GM12878 (cell line): ENCODE data around the gene IFI27L1. TPM values are rescaled to one million over a fixed set of nuclear protein-coding genes. Genes with fewer than 3 reads are reported as not detected.

Experiments used
- ATAC-seq: fragments of 200-7000 bp; cut with Tn5 transposase; 3 replicates; pipeline ENCODE4 v1.9.1; 2020; ENCODE audit warnings: mild to moderate bottlenecking, moderate library complexity
- BruUV-seq: library from RNA; stranded (reverse); fragments of 400-500 nt; replicated peaks from 2 replicates; lab custom pipeline; 2021; lab: Mats Ljungman, UMichigan
- CTCF ChIA-PET: fragments of 300-600 bp; sonication (Branson Sonifier 250); formaldehyde crosslinking; extraction: SDS; loops from one replicate; lab custom pipeline; 2021; ENCODE audit warnings: inconsistent platforms; lab: Yijun Ruan, JAX
- POLR2A ChIA-PET: fragments of 350-600 bp; formaldehyde crosslinking; extraction: SDS; loops from one replicate; lab custom pipeline; 2021; ENCODE audit warnings: inconsistent platforms; lab: Charles Lee
- RAD21 ChIA-PET: fragments of 300-600 bp; sonication (Branson Sonifier 250); formaldehyde crosslinking; loops from one replicate; lab custom pipeline; 2023; ENCODE audit warnings: antibody characterized with exemption; ENCODE audit not compliant: unreplicated experiment; lab: Charles Lee
- SMC1A ChIA-PET: fragments of 300-600 bp; sonication (Branson Sonifier 250); formaldehyde crosslinking; loops from one replicate; lab custom pipeline; 2023; ENCODE audit not compliant: unreplicated experiment, uncharacterized antibody; lab: Charles Lee
- DNase-seq: peaks from one replicate; pipeline ENCODE4 v3.0.0-alpha.2; 2011; ENCODE audit warnings: low read depth, low spot score
- FAIRE-seq: peaks from 3 replicates; lab custom pipeline; 2011; peaks lifted over from hg19 to GRCh38; lab: Jason Lieb, UNC
- H2AFZ ChIP-seq: 2 replicates; pipeline ENCODE4 v1.6.0; 2011; ENCODE audit warnings: low read depth, low read length, control low read depth; ENCODE audit not compliant: control insufficient read depth
- H3K27ac ChIP-seq: 2 replicates; pipeline ENCODE4 v1.5.1; 2011; ENCODE audit warnings: control low read depth; ENCODE audit not compliant: control insufficient read depth, insufficient read depth
- H3K27me3 ChIP-seq, 2 experiments: replicated peaks in 1 of 2; 2 replicates each; pipeline versions ENCODE4 v1.6.0 to v1.6.1; 2011; ENCODE audit warnings: low read length in 1 of 2; ENCODE audit not compliant: control insufficient read depth in 2 of 2, insufficient read depth in 2 of 2
- H3K36me3 ChIP-seq, 2 experiments: 2 replicates each; pipeline ENCODE4 v1.5.1; 2011; ENCODE audit warnings: low read length in 1 of 2; ENCODE audit not compliant: control insufficient read depth in 2 of 2, insufficient read depth in 2 of 2
- H3K4me1 ChIP-seq: 2 replicates; pipeline ENCODE4 v1.6.1; 2011; ENCODE audit warnings: mild to moderate bottlenecking, low read length, moderate library complexity, mixed read lengths; ENCODE audit not compliant: control insufficient read depth, insufficient read depth
- H3K4me2 ChIP-seq: 2 replicates; pipeline ENCODE4 v1.6.0; 2011; ENCODE audit warnings: control low read depth; ENCODE audit not compliant: control insufficient read depth, insufficient read depth
- H3K4me3 ChIP-seq: fragments of 200-600 bp; sonication (generic); 2 replicates; pipeline ENCODE4 v1.5.1; 2016
- H3K79me2 ChIP-seq: 2 replicates; pipeline ENCODE4 v1.6.0; 2011; ENCODE audit warnings: low read length; ENCODE audit not compliant: control insufficient read depth, insufficient read depth
- H3K9ac ChIP-seq: 2 replicates; pipeline ENCODE4 v1.8.0; 2011; ENCODE audit warnings: low read length, control low read depth, mixed read lengths; ENCODE audit not compliant: control insufficient read depth, insufficient read depth
- H3K9me3 ChIP-seq: replicated peaks from 3 replicates; pipeline ENCODE4 v1.5.1; 2011; ENCODE audit warnings: mild to moderate bottlenecking, low read length; ENCODE audit not compliant: control insufficient read depth, insufficient read depth
- H4K20me1 ChIP-seq: 2 replicates; pipeline ENCODE4 v1.6.0; 2011; ENCODE audit not compliant: control insufficient read depth, insufficient read depth
- CBFB ChIP-seq: IDR thresholded peaks from 2 replicates; pipeline ENCODE4 v1.6.1; 2016; ENCODE audit warnings: antibody characterized with exemption, low read depth
- EP300 ChIP-seq, 2 experiments: fragments of 150-350 bp in 1 of 2; IDR thresholded peaks; 2 replicates each; pipeline ENCODE4 v1.6.1; 2011 to 2012; ENCODE audit warnings: low read depth in 2 of 2, low read length in 2 of 2, borderline replicate concordance in 1 of 2, improper control_type of control experiment in 1 of 2, inconsistent platforms in 1 of 2; ENCODE audit not compliant: control insufficient read depth in 1 of 2
- HDAC2 ChIP-seq: fragments of 200-600 bp; sonication (generic); IDR thresholded peaks from 2 replicates; pipeline ENCODE4 v1.6.1; 2017
- IRF4 ChIP-seq: IDR thresholded peaks from 2 replicates; pipeline ENCODE4 v1.6.1; 2011; ENCODE audit warnings: low read depth, low read length
- JUND ChIP-seq: IDR thresholded peaks from 2 replicates; pipeline ENCODE4 v1.6.1; 2012; ENCODE audit warnings: low read depth, mild to moderate bottlenecking, low read length, improper control_type of control experiment, moderate library complexity
- MAX ChIP-seq: IDR thresholded peaks from 2 replicates; pipeline ENCODE4 v1.6.1; 2012; ENCODE audit warnings: low read depth, low read length, improper control_type of control experiment
- NFIC ChIP-seq: IDR thresholded peaks from 2 replicates; pipeline ENCODE4 v1.6.1; 2012; ENCODE audit warnings: low read depth, mild to moderate bottlenecking, inconsistent platforms, low read length, moderate library complexity
- NFXL1 ChIP-seq: fragments of 450-650 bp; IDR thresholded peaks from 2 replicates; pipeline ENCODE4 v1.6.1; 2017; ENCODE audit warnings: antibody characterized with exemption, mild to moderate bottlenecking, borderline replicate concordance
- NFYB ChIP-seq: IDR thresholded peaks from 2 replicates; pipeline ENCODE4 v1.6.1; 2011; ENCODE audit warnings: low read depth, mild to moderate bottlenecking, low read length, improper control_type of control experiment, moderate library complexity; ENCODE audit not compliant: insufficient read depth
- NR2C1 ChIP-seq: fragments of 450-650 bp; IDR thresholded peaks from 2 replicates; pipeline ENCODE4 v1.6.1; 2017; ENCODE audit warnings: antibody characterized with exemption, mild to moderate bottlenecking, moderate library complexity
- POLR2AphosphoS5 ChIP-seq: IDR thresholded peaks from 2 replicates; pipeline ENCODE4 v1.6.1; 2011; ENCODE audit warnings: mild to moderate bottlenecking, low read length, inconsistent platforms
- POU2F2 ChIP-seq: IDR thresholded peaks from 3 replicates; pipeline ENCODE4 v1.6.1; 2011; ENCODE audit warnings: low read depth, mild to moderate bottlenecking, low read length, borderline replicate concordance
- SREBF1 ChIP-seq: IDR thresholded peaks from 2 replicates; pipeline ENCODE4 v1.6.1; 2012; ENCODE audit warnings: mild to moderate bottlenecking, low read length
- SUPT20H ChIP-seq: IDR thresholded peaks from 2 replicates; pipeline ENCODE4 v1.6.1; 2011; ENCODE audit warnings: low read depth, mild to moderate bottlenecking, low read length, moderate library complexity, borderline replicate concordance; ENCODE audit not compliant: control insufficient read depth
- SUZ12 ChIP-seq: fragments of 200-600 bp; sonication (generic); IDR thresholded peaks from one replicate; pipeline ENCODE4 v1.6.1; 2018; ENCODE audit warnings: antibody characterized with exemption, mild to moderate bottlenecking; ENCODE audit not compliant: unreplicated experiment
- WGBS: methylation state at CpG from one replicate; pipeline ENCODE4 v1.1.6; 2016; ENCODE audit warnings: low lambda C conversion rate; ENCODE audit not compliant: insufficient replicate concordance, insufficient coverage; ENCODE audit errors: missing lambda C conversion rate; 5-methylcytosine and 5-hydroxymethylcytosine counted together
- in situ Hi-C: fragments of 300-500 bp; cut with MboI; formaldehyde crosslinking; loops from 9 replicates; pipeline ENCODE4 v1.14.3; 2018; ENCODE audit warnings: mixed read lengths
- intact Hi-C: fragments of 100-400 bp; cut with micrococcal nuclease; formaldehyde crosslinking; loops from one replicate; pipeline ENCODE4 v1.14.2; 2022; ENCODE audit not compliant: unreplicated experiment
- polyA plus RNA-seq, 11 experiments: library from polyadenylated mRNA; depleted of rRNA in 4 of 11; unstranded in 6 of 11; stranded (reverse) in 5 of 11; fragments of >200 nt; fragmentation: Nextera tagmentation in 4 of 11; fragmentation: Illumina TruSeq in 1 of 11; extraction: Ambion mirVana in 4 of 11; extraction: Trizol in 1 of 11; gene quantifications; 1 replicate in 1 of 11; 2 replicates in 10 of 11; pipeline versions ENCODE4 v1.2.1 to v1.2.3, GENCODE V29; 2011 to 2016; ENCODE audit warnings: inconsistent platforms in 2 of 11, missing spikeins in 2 of 11, low read depth in 1 of 11
- total RNA-seq, 4 experiments: library from RNA; depleted of rRNA in 3 of 4; stranded (reverse); fragments of >200 nt in 3 of 4; fragmentation: Illumina TruSeq in 1 of 4; extraction: Trizol in 1 of 4; gene quantifications; 2 replicates each; pipeline versions ENCODE4 v1.2.1 to v1.2.3, GENCODE V29; 2013 to 2021
- TF ChIP-seq, protein P1 (sequence below): fragments of 450-650 bp; IDR thresholded peaks from 2 replicates; pipeline ENCODE4 v1.6.1; 2018; ENCODE audit warnings: borderline replicate concordance, mild to moderate bottlenecking; ENCODE audit not compliant: partially characterized antibody
- TF ChIP-seq, protein P2 (sequence below): fragments of 150-350 bp; IDR thresholded peaks from 2 replicates; pipeline ENCODE4 v1.6.1; 2014; ENCODE audit warnings: mild to moderate bottlenecking, low read depth, low read length

Gene IFI27L1
- total and polyA plus RNA-seq, 10 of the 15 experiments (the other 5 are each of a cell fraction or from before 2014, with no cell fraction given) = 17.4 to 38.8 (median 27.6) TPM

- TF ChIP-seq SUPT20H = no peak
- no peak for TF ChIP-seq POU2F2
- no peak for TF ChIP-seq NFYB
- no peak for TF ChIP-seq POLR2AphosphoS5
- TF ChIP-seq, protein P1, sequence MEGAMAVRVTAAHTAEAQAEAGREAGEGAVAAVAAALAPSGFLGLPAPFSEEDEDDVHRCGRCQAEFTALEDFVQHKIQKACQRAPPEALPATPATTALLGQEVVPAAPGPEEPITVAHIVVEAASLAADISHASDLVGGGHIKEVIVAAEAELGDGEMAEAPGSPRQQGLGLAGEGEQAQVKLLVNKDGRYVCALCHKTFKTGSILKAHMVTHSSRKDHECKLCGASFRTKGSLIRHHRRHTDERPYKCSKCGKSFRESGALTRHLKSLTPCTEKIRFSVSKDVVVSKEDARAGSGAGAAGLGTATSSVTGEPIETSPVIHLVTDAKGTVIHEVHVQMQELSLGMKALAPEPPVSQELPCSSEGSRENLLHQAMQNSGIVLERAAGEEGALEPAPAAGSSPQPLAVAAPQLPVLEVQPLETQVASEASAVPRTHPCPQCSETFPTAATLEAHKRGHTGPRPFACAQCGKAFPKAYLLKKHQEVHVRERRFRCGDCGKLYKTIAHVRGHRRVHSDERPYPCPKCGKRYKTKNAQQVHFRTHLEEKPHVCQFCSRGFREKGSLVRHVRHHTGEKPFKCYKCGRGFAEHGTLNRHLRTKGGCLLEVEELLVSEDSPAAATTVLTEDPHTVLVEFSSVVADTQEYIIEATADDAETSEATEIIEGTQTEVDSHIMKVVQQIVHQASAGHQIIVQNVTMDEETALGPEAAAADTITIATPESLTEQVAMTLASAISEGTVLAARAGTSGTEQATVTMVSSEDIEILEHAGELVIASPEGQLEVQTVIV = no peak
- no peak for TF ChIP-seq SUZ12
- no peak for TF ChIP-seq NFIC
These were observed 40.9 kb upstream of the IFI27L1 start (continued) for GRCh38 chr14:94040247-94040646.

GRCh38 chr14:94040796-94041195 is 40.3 kb upstream of the IFI27L1 start:
- ChIA-PET SMC1A (no interaction called here), POLR2A (no interaction called here), CTCF (no interaction called here), RAD21 (no interaction called here)
- peaks cover 2 to 3% of the 10 kb centered on the region in 2 experiments; a peak in 3 of 4 replicates for H3K36me3 ChIP-seq
- FAIRE-seq (no peak), ATAC-seq (no peak), DNase-seq (no peak)
- intact Hi-C loops = no loop called here
- no peaks in the 10 kb centered on the region for H3K27me3 ChIP-seq
- no peak overlapping the region for H2AFZ ChIP-seq
- BruUV-seq = no TSS peak
- H3K9ac ChIP-seq = no peak overlapping the region
- no peak overlapping the region for H3K27ac ChIP-seq
- no peak for TF ChIP-seq NR2C1
- no peak for TF ChIP-seq MAX
- no peak for TF ChIP-seq CBFB
- TF ChIP-seq, protein P2, sequence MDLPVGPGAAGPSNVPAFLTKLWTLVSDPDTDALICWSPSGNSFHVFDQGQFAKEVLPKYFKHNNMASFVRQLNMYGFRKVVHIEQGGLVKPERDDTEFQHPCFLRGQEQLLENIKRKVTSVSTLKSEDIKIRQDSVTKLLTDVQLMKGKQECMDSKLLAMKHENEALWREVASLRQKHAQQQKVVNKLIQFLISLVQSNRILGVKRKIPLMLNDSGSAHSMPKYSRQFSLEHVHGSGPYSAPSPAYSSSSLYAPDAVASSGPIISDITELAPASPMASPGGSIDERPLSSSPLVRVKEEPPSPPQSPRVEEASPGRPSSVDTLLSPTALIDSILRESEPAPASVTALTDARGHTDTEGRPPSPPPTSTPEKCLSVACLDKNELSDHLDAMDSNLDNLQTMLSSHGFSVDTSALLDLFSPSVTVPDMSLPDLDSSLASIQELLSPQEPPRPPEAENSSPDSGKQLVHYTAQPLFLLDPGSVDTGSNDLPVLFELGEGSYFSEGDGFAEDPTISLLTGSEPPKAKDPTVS = no peak
- no peak for TF ChIP-seq JUND
- no peak for TF ChIP-seq SREBF1
- TF ChIP-seq IRF4 = no peak
- TF ChIP-seq EP300 (IDR thresholded peaks at IDR 0.05; ENCODE audit: borderline replicate concordance in 1 of 2, control insufficient read depth in 1 of 2, low read depth in 2 of 2, low read length in 2 of 2) = no peak
- no peak for TF ChIP-seq HDAC2
- no peak for TF ChIP-seq NFXL1
- H3K9me3 ChIP-seq = no peaks in the 10 kb centered on the region
- no peak overlapping the region for H3K4me2 ChIP-seq
- H3K4me1 ChIP-seq = no peaks in the 10 kb centered on the region
- no peaks in the 10 kb centered on the region for H4K20me1 ChIP-seq
- 76% methylated on average over 13 of the region's 13 CpGs for WGBS
- H3K4me3 ChIP-seq = no peak overlapping the region
- in situ Hi-C loops = no loop called here
- H3K79me2 ChIP-seq = no peaks in the 10 kb centered on the region
